IMR-90 (cell line): Measurements from ENCODE around the gene INAVA. TPM values are rescaled to one million over a fixed set of nuclear protein-coding genes. Genes with fewer than 3 reads are reported as not detected.

Experiments used
- ATAC-seq: fragments of 200-7000 bp; cut with Tn5 transposase; 2 replicates; pipeline ENCODE4 v1.9.1; 2020; ENCODE audit warnings: low read depth, mild to moderate bottlenecking, moderate library complexity
- BruUV-seq: library from RNA; stranded (reverse); fragments of 400-500 nt; replicated peaks from 2 replicates; lab custom pipeline; 2021; lab: Mats Ljungman, UMichigan
- CTCF ChIA-PET: fragments of 300-600 bp; formaldehyde crosslinking; extraction: SDS; loops from one replicate; lab custom pipeline; 2021; ENCODE audit warnings: antibody characterized with exemption; lab: Yijun Ruan, JAX
- POLR2A ChIA-PET: fragments of 300-600 bp; sonication (Branson Sonifier 250); formaldehyde crosslinking; loops from one replicate; lab custom pipeline; 2022; ENCODE audit warnings: antibody characterized with exemption; ENCODE audit not compliant: unreplicated experiment; lab: Charles Lee
- DNase-seq: peaks from one replicate; pipeline ENCODE4 v3.0.0; 2013
- H2AFZ ChIP-seq: replicated peaks from 2 replicates; pipeline ENCODE3; 2013; ENCODE audit warnings: low read length, mild to moderate bottlenecking; ENCODE audit not compliant: poor library complexity
- H2AK5ac ChIP-seq: 2 replicates; pipeline ENCODE4 v1.6.1; 2013; ENCODE audit warnings: low read depth, low read length, inconsistent platforms
- H2AK9ac ChIP-seq: replicated peaks from 2 replicates; pipeline ENCODE3; 2013; ENCODE audit warnings: mild to moderate bottlenecking, low read depth, low read length, moderate library complexity; ENCODE audit not compliant: poor library complexity
- H2BK120ac ChIP-seq: 2 replicates; pipeline ENCODE4 v1.6.1; 2013; ENCODE audit warnings: low read depth, low read length, inconsistent platforms
- H2BK15ac ChIP-seq: 3 replicates; pipeline ENCODE4 v1.6.1; 2013; ENCODE audit warnings: low read depth, low read length, inconsistent platforms
- H2BK20ac ChIP-seq: 2 replicates; pipeline ENCODE4 v1.6.1; 2013; ENCODE audit warnings: low read depth, mild to moderate bottlenecking, inconsistent platforms, low read length, moderate library complexity
- H2BK5ac ChIP-seq: 2 replicates; pipeline ENCODE4 v1.6.1; 2013; ENCODE audit warnings: mild to moderate bottlenecking, low read depth, low read length, inconsistent platforms; ENCODE audit not compliant: poor library complexity, severe bottlenecking
- H3K14ac ChIP-seq: replicated peaks from 2 replicates; pipeline ENCODE4 v1.6.1; 2013; ENCODE audit warnings: low read depth, low read length, inconsistent platforms
- H3K18ac ChIP-seq: 2 replicates; pipeline ENCODE4 v1.6.1; 2013; ENCODE audit warnings: low read depth, low read length, control low read depth
- H3K23ac ChIP-seq: 2 replicates; pipeline ENCODE4 v1.6.1; 2013; ENCODE audit warnings: low read depth, low read length, inconsistent platforms
- H3K27ac ChIP-seq: 2 replicates; pipeline ENCODE4 v1.5.1; 2013; ENCODE audit warnings: mild to moderate bottlenecking, control low read depth, low read length; ENCODE audit not compliant: insufficient read depth
- H3K27me3 ChIP-seq: 2 replicates; pipeline ENCODE4 v1.6.1; 2013; ENCODE audit warnings: low read length; ENCODE audit not compliant: control insufficient read depth, insufficient read depth
- H3K36me3 ChIP-seq: 2 replicates; pipeline ENCODE4 v1.6.1; 2013; ENCODE audit warnings: low read length, mixed read lengths; ENCODE audit not compliant: control insufficient read depth, insufficient read depth
- H3K4ac ChIP-seq: 2 replicates; pipeline ENCODE4 v1.6.1; 2013; ENCODE audit warnings: low read depth, low read length, inconsistent platforms
- H3K4me1 ChIP-seq: 2 replicates; pipeline ENCODE4 v1.6.1; 2013; ENCODE audit warnings: low read length, mixed read lengths; ENCODE audit not compliant: control insufficient read depth, insufficient read depth
- H3K4me2 ChIP-seq: 2 replicates; pipeline ENCODE4 v1.6.1; 2013; ENCODE audit warnings: low read depth, mild to moderate bottlenecking, control low read depth, low read length, moderate library complexity
- H3K4me3 ChIP-seq: 2 replicates; pipeline ENCODE4 v1.5.1; 2013; ENCODE audit warnings: low read depth, mild to moderate bottlenecking, control low read depth, low read length, moderate library complexity; ENCODE audit not compliant: insufficient read depth
- H3K56ac ChIP-seq: 2 replicates; pipeline ENCODE4 v1.6.1; 2013; ENCODE audit warnings: low read length, inconsistent platforms; ENCODE audit not compliant: insufficient read depth; ENCODE audit errors: extremely low read depth
- H3K79me1 ChIP-seq, 2 experiments: 2 replicates each; pipeline ENCODE4 v1.6.1; 2013; ENCODE audit warnings: low read length in 2 of 2, inconsistent platforms in 1 of 2, low read depth in 1 of 2
- H3K9ac ChIP-seq: 2 replicates; pipeline ENCODE4 v1.6.1; 2013; ENCODE audit warnings: low read depth, low read length, control low read depth
- H3K9me1 ChIP-seq: 2 replicates; pipeline ENCODE4 v1.6.1; 2013; ENCODE audit warnings: low read length, inconsistent platforms; ENCODE audit not compliant: insufficient read depth
- H3K9me3 ChIP-seq: 2 replicates; pipeline ENCODE4 v1.6.1; 2013; ENCODE audit warnings: low read length; ENCODE audit not compliant: control insufficient read depth, insufficient read depth
- H4K20me1 ChIP-seq: 2 replicates; pipeline ENCODE4 v1.6.1; 2013; ENCODE audit warnings: low read length, inconsistent platforms; ENCODE audit not compliant: insufficient read depth
- H4K5ac ChIP-seq: 2 replicates; pipeline ENCODE4 v1.6.1; 2013; ENCODE audit warnings: mild to moderate bottlenecking, low read depth, low read length, control low read depth
- H4K8ac ChIP-seq, 2 experiments: 2 replicates each; pipeline ENCODE4 v1.6.1; 2013; ENCODE audit warnings: low read depth in 2 of 2, low read length in 2 of 2, control low read depth in 1 of 2, inconsistent platforms in 1 of 2
- H4K91ac ChIP-seq: 2 replicates; pipeline ENCODE4 v1.6.1; 2013; ENCODE audit warnings: low read depth, low read length, inconsistent platforms; ENCODE audit not compliant: insufficient read depth
- BHLHE40 ChIP-seq: fragments of 150-350 bp; IDR thresholded peaks from 2 replicates; pipeline ENCODE4 v1.6.1; 2016; ENCODE audit warnings: mild to moderate bottlenecking, low read depth, low read length
- CEBPB ChIP-seq: IDR thresholded peaks from 2 replicates; pipeline ENCODE4 v1.6.1; 2012; ENCODE audit warnings: low read depth, low read length, improper control_type of control experiment
- CHD1 ChIP-seq: IDR thresholded peaks from 2 replicates; pipeline ENCODE4 v1.6.1; 2012; ENCODE audit warnings: low read depth, low read length, improper control_type of control experiment
- FOS ChIP-seq: fragments of 150-350 bp; IDR thresholded peaks from 2 replicates; pipeline ENCODE4 v1.6.1; 2016; ENCODE audit warnings: low read depth, low read length
- MAFK ChIP-seq: IDR thresholded peaks from 2 replicates; pipeline ENCODE4 v1.6.1; 2012; ENCODE audit warnings: low read depth, low read length, improper control_type of control experiment
- MAZ ChIP-seq: IDR thresholded peaks from 2 replicates; pipeline ENCODE4 v1.6.1; 2012; ENCODE audit warnings: low read depth, mild to moderate bottlenecking, low read length, improper control_type of control experiment, moderate library complexity, borderline replicate concordance
- MXI1 ChIP-seq: IDR thresholded peaks from 2 replicates; pipeline ENCODE4 v1.6.1; 2012; ENCODE audit warnings: low read depth, mild to moderate bottlenecking, low read length, moderate library complexity, borderline replicate concordance
- NFE2L2 ChIP-seq: fragments of 150-350 bp; IDR thresholded peaks from 2 replicates; pipeline ENCODE4 v1.6.1; 2016; ENCODE audit warnings: low read depth, mild to moderate bottlenecking, low read length
- POLR2A ChIP-seq: IDR thresholded peaks from 2 replicates; pipeline ENCODE4 v1.6.1; 2012; ENCODE audit warnings: mild to moderate bottlenecking, low read depth, low read length
- RAD21 ChIP-seq: IDR thresholded peaks from 2 replicates; pipeline ENCODE4 v1.6.1; 2012; ENCODE audit warnings: low read length, improper control_type of control experiment
- RCOR1 ChIP-seq: IDR thresholded peaks from 2 replicates; pipeline ENCODE4 v1.6.1; 2012; ENCODE audit warnings: mild to moderate bottlenecking, low read length, improper control_type of control experiment; ENCODE audit not compliant: insufficient replicate concordance
- RFX5 ChIP-seq: IDR thresholded peaks from 2 replicates; pipeline ENCODE4 v1.8.0; 2012; ENCODE audit warnings: low read depth, mild to moderate bottlenecking, low read length, moderate library complexity
- SMC3 ChIP-seq: fragments of 150-350 bp; IDR thresholded peaks from 2 replicates; pipeline ENCODE4 v1.6.1; 2016; ENCODE audit warnings: low read depth, mild to moderate bottlenecking, antibody characterized with exemption, low read length, moderate library complexity
- WGBS, 2 experiments: methylation state at CpG; one replicate each; pipeline versions ENCODE4 v1.1.5 to v1.1.7; 2013; ENCODE audit warnings: missing lambda C conversion rate in 2 of 2; ENCODE audit not compliant: insufficient read length in 1 of 2; ENCODE audit errors: extremely low coverage in 2 of 2; 5-methylcytosine and 5-hydroxymethylcytosine counted together
- dilution Hi-C: fragments of 300-500 bp; cut with HindIII; formaldehyde crosslinking; loops from one replicate; pipeline ENCODE4 v1.14.3; 2018; ENCODE audit warnings: low sequenced_read_pairs; ENCODE audit not compliant: unreplicated experiment
- in situ Hi-C: fragments of 300-500 bp; cut with MboI; formaldehyde crosslinking; loops from 3 replicates; pipeline ENCODE4 v1.14.3; 2019; ENCODE audit warnings: low sequenced_read_pairs, inconsistent platforms, mixed read lengths
- intact Hi-C: fragments of 100-400 bp; cut with micrococcal nuclease; formaldehyde crosslinking; loops from 2 replicates; pipeline ENCODE4 v1.10.0; 2022
- polyA plus RNA-seq, 3 experiments: library from polyadenylated mRNA; depleted of rRNA; stranded (reverse); fragments of >200 nt; gene quantifications; 2 replicates each; pipeline ENCODE4 v1.2.3, GENCODE V29; 2012; ENCODE audit warnings: low replicate concordance in 1 of 3
- total RNA-seq: library from RNA; depleted of rRNA; stranded (reverse); fragments of >200 nt; gene quantifications from 2 replicates; pipeline ENCODE4 v1.2.3, GENCODE V29; 2012
- TF ChIP-seq, protein P1 (sequence below): fragments of 150-350 bp; IDR thresholded peaks from 2 replicates; pipeline ENCODE4 v1.6.1; 2016; ENCODE audit warnings: low read depth, mild to moderate bottlenecking, low read length, moderate library complexity, borderline replicate concordance
- TF ChIP-seq, protein P2 (sequence below): conservative IDR thresholded peaks from 2 replicates; pipeline ENCODE4 v1.5.1; 2012; ENCODE audit warnings: mild to moderate bottlenecking, low read depth, low read length, improper control_type of control experiment
- TF ChIP-seq, protein P3 (sequence below): fragments of 150-350 bp; IDR thresholded peaks from 2 replicates; pipeline ENCODE4 v1.6.1; 2017; ENCODE audit warnings: mild to moderate bottlenecking, antibody characterized with exemption, low read length, low read depth

The INAVA gene
- total and polyA plus RNA-seq, 2 of the 4 experiments (the other 2 are of a cell fraction), result under 0.01 to 0.07 TPM

DNA sequence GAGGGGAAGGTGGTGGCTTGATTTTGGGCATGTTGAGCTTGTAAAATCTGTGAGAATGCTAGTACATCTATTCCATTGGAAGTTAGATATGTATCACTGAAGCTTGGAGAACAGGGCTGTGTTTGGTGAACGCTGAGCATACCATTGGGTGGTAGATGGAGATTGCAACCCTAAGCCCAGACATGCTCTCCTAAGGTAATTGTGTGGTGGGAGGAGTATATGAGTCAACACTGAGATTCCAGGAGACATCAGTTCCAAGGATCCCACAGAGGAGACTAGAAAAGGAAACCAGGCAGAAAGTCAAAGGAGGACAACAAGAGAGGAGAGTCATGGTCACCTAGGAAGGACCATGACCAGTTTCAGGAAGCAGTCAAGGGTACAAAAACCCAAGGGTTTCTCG is 68.4 kb downstream of the INAVA start:
- Histone ChIP-seq H2AK5ac (no peak overlapping the region), H2AK9ac (no peak overlapping the region), H3K56ac (no peak overlapping the region), H3K4me2 (no peak overlapping the region), H3K36me3 (no peaks in the 10 kb centered on the region), H2BK5ac (no peak overlapping the region), H3K9ac (no peak overlapping the region), H3K27me3 (peaks cover 37% of the 10 kb centered on the region), H3K27ac (no peak overlapping the region), H4K91ac (no peak overlapping the region), H3K14ac (no peak overlapping the region), H3K9me3 (no peaks in the 10 kb centered on the region), H3K9me1 (no peaks in the 10 kb centered on the region), H2BK120ac (no peak overlapping the region), H3K4me3 (no peak overlapping the region), H3K18ac (no peak overlapping the region), H4K8ac (no peak overlapping the region), H3K79me1 (no peaks in the 10 kb centered on the region), H3K23ac (no peak overlapping the region), H3K4me1 (no peaks in the 10 kb centered on the region), H4K20me1 (no peaks in the 10 kb centered on the region), H4K5ac (no peak overlapping the region), H2BK15ac (no peak overlapping the region), H3K4ac (no peak overlapping the region), H2BK20ac (no peak overlapping the region), H2AFZ (no peak overlapping the region)
- no peak for DNase-seq
- intact Hi-C loops (no loop called here), dilution Hi-C loops (no loop called here), in situ Hi-C loops (no loop called here)
- POLR2A ChIA-PET, result no interaction called here
- no TSS peak for BruUV-seq
- no CpG with 5 or more reads among the region's 2 CpGs for WGBS, 2 experiments
- CTCF ChIA-PET, result interaction anchor here (0.6 to 1.2 kb wide), 2 partner anchors 9 to 352 kb away, joined by 3 read pairs; no protein-coding TSS in a partner anchor
- TF ChIP-seq, protein P1, sequence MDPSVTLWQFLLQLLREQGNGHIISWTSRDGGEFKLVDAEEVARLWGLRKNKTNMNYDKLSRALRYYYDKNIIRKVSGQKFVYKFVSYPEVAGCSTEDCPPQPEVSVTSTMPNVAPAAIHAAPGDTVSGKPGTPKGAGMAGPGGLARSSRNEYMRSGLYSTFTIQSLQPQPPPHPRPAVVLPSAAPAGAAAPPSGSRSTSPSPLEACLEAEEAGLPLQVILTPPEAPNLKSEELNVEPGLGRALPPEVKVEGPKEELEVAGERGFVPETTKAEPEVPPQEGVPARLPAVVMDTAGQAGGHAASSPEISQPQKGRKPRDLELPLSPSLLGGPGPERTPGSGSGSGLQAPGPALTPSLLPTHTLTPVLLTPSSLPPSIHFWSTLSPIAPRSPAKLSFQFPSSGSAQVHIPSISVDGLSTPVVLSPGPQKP, result no peak
- TF ChIP-seq, protein P2, sequence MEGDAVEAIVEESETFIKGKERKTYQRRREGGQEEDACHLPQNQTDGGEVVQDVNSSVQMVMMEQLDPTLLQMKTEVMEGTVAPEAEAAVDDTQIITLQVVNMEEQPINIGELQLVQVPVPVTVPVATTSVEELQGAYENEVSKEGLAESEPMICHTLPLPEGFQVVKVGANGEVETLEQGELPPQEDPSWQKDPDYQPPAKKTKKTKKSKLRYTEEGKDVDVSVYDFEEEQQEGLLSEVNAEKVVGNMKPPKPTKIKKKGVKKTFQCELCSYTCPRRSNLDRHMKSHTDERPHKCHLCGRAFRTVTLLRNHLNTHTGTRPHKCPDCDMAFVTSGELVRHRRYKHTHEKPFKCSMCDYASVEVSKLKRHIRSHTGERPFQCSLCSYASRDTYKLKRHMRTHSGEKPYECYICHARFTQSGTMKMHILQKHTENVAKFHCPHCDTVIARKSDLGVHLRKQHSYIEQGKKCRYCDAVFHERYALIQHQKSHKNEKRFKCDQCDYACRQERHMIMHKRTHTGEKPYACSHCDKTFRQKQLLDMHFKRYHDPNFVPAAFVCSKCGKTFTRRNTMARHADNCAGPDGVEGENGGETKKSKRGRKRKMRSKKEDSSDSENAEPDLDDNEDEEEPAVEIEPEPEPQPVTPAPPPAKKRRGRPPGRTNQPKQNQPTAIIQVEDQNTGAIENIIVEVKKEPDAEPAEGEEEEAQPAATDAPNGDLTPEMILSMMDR, result no peak
- TF ChIP-seq POLR2A, result no peak
- TF ChIP-seq MAFK, result no peak
- TF ChIP-seq RCOR1, result no peak
- TF ChIP-seq NFE2L2, result no peak
- no peak for TF ChIP-seq MAZ
- TF ChIP-seq FOS, result no peak
- TF ChIP-seq RFX5, result no peak
- TF ChIP-seq CEBPB, result no peak
- TF ChIP-seq CHD1, result no peak
- no peak for TF ChIP-seq SMC3
- no peak for TF ChIP-seq MXI1
- no peak for TF ChIP-seq BHLHE40
- TF ChIP-seq, protein P3, sequence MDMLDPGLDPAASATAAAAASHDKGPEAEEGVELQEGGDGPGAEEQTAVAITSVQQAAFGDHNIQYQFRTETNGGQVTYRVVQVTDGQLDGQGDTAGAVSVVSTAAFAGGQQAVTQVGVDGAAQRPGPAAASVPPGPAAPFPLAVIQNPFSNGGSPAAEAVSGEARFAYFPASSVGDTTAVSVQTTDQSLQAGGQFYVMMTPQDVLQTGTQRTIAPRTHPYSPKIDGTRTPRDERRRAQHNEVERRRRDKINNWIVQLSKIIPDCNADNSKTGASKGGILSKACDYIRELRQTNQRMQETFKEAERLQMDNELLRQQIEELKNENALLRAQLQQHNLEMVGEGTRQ, result no peak
- no peak for TF ChIP-seq RAD21
- ATAC-seq, result no peak
